ENCODE measurements around the gene WDR47.
"Not testable (repeated sequence)": the region's sequence is repeated elsewhere in the genome, so short reads cannot be mapped to it uniquely, and the experiment has no call there.

The WDR47 gene

GRCh38 chr1:109041621-109042468 lies at the start of gene WDR47:
Gene WDR47 (minus strand): TSS chr1:109042102. CDS start chr1:109023512, 18,590 bp downstream.
- DNase-seq, result peak; percentile 93

- DNase-seq, result no peak
Observed at GRCh38 chr1:109091078-109091838, 49.4 kb upstream of the WDR47 start.

- peak; percentile 83 for DNase-seq
Observed at GRCh38 chr1:109090196-109091077, 48.5 kb upstream of the WDR47 start, which contains the start of gene TMEM167B. Gene TMEM167B (plus strand): TSS chr1:109090764. CDS start chr1:109090873, 109 bp downstream.

DNA sequence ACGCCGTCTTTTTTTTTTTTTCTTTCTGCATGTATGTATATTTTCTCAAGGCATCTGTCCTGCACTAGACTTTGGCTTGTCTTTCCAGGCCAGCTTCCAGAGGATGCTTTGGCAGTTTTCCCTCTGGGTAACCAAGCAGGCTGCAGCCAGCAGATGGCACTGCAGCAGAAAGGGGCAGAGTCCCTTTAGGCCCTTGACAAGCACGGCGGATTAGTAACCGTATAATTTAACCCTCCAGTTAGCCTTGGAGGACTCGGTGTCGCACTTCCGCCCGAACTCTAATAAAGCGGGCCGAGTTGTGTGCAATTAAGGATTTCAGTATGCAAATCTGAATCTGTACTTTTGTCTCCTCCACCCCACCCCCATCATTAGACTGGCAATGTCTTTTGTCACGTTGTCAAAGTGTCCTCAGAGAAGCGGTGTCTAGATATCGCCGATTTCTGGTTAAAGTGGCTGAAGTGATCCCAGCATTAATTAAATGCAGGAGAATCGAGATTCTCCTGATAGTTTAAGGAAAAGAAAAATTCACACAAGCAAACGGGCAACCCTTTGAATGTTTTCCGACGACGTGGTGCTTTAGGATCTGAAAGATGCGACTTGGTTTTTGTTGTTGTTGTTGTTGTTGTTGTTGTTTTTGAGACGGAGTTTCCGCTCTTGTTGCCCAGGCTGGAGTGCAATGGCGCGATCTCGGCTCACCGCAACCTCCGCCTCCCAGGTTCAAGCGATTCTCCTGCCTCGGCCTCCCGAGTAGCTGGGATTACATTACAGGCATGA lies 47.5 kb upstream of the WDR47 start:
- peak; percentile 51 for DNase-seq

DNA sequence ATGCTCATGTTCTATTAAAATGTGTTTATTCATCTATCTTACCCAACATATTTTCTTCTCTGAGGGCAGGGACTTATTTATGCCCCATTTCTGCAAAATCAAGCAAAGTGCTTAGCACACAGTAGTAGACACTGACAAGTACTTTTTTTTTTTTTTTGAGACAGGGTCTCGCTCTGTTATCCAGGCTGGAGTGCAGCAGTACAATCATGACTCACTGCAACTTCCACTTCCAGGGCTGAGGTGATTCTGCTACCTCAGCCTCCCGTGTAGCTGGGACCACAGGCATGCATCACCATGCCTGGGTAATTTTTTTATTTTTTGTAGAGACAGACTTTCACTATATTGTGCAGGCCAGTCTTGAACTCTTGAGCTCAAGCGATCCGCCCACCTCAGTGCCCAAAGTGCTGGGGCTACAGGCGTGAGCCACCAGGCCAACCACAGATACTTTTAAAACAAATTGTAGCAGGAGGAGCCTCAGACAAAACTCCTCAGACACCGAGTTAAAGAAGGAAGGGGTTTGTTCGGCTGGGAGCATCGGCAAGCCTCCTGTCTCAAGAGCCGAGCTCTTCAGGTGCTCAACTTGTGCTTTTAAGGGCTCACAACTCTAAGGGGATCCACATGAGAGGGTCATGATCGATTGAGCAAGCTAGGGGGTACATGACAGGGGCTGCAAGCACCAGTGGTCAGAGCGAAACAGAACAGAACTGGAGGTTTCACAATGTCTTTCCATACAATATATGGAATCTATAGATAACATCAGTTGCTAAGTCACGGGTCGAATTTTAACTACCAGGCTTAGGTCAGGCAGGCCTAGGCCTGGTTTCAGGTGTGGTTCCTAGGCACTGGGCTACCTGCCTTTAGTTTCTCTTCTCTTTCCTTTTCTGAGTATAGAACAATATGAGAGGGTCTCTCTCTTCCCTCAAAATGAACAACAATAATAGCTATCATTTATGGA lies 42.9 kb upstream of the WDR47 start:
- DNase-seq, result no peak

GRCh38 chr1:109083923-109084322 lies 42.0 kb upstream of the WDR47 start:
- no peak for DNase-seq

DNA sequence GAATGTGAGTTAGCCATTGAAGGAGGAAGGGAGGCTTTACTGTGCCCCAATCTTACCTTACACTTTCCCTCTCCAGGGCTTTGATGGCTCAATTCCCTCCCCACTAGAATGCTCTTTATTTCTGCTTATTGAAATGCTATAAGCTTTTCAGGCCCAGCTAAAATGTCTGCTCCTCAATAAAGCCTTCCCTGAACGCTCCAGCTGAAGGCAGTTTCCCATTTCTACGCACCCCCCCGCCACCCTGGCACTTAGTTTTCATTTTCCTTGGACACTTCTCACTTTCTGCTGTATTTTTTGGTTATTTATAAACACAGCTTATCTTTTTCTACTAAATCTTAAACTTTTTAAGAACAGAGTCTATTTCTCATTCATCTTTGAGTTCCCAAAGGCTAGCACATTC lies 41.6 kb upstream of the WDR47 start:
- no peak for DNase-seq

- DNase-seq, result no peak
Observed at GRCh38 chr1:109080441-109081082, 38.7 kb upstream of the WDR47 start.

DNA sequence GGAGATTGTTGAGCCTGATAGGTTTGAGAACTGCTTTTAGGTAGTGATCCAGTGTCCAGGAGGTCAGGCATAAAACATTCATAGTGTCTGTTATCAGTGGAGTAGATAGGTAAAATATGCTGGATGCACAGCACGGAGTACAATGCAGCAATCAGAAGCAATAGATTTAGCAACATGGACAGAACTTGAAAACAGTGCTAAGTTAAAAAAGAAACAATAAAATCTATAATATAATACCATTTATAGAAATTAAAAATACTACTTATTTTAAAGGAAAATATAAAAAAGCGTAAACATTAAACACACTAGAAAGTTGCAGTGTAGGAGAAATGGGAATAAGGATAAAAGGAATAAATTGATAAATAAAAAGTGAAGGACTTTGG lies 37.3 kb upstream of the WDR47 start:
- DNase-seq, result no peak

DNA sequence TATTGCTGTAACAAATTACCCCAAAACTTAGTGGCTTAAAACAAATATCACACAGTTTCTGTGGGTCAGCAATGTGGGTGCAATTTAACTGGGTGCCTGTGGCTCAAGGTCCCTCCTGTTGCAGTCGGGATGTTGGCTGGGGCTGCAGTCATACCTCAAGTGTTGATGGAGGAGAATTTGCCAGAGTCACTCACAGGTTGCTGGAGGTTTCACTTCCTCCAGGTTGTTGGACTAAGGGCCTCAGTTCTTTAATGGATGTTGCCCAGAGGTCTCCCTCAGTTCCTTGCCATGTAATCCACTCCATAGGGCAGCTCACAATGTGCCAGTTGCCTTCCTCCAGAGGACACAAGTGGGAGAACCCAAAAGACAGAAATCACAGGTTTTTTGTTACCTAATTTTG lies 36.4 kb upstream of the WDR47 start:
- DNase-seq, result no peak

DNA sequence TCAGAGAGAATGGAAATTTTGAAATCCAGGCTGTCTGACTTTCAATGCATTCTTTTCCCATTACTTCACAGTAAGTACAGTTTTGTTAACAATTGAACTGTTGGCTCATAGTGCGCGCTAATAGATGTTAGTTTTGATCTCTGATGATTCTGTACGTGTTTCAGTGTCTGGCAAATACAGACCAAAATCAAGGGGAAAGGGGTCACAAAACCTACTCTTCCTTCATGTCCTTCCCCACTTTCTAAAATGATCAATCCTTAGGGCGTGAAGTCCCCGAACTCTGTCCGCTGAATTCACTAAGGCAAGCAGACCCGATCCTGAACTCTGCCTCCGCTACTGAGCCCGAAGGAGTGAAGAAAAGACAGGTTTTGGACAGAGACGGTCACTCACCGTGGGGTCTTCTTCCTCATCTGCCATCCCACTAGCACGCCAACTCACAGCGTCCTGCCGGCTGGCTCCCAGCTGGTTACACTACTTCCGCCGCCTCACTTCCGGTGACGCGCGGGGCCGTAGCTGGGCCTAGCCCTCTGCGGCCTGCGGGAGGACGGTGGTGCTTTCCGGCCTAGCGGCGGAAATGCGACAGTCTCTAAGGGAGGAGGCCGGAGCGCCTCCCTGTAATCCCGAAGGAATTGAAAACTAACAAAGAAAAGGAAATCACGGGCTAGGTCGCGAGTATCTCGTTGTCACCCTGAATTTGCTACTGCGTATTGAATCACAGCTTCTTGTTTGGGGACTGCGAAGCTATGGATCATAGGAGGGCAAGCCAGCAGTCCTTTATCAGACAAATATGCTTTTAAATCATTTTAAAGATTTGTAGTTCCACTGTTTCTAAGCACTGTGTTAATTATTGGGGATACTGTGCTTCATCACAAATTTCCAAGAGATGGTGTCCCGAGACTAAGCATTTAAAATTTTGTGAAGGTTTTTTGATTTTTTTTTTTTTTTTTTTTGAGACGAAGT lies 33.9 kb upstream of the WDR47 start, which contains the start of gene TAF13:
Gene TAF13 (minus strand): TSS at position 473 of the 960 bp plus-strand sequence. CDS start 56 bp downstream, at position 417.
- DNase-seq, result peak; percentile 85

DNA sequence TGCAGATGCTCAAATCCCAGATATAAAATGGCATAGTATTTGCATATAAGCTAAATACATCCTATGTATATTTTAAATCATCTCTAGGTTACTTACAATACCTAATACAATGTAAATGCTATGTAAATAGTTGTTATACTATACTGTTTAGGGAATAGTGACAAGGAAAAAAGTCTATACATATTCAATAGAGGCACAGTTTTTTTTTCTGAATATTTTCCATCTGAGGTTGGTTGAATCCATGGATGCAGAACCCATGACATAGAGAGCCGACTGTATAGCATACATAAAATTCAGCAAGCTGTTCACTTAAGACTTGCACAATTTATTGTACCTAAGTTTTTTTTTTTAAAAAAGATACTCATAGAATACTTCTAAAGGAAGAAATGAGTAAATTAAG lies 27.4 kb upstream of the WDR47 start:
- no peak for DNase-seq

GRCh38 chr1:109067883-109068282 lies 26.0 kb upstream of the WDR47 start:
- no peak for DNase-seq

DNA sequence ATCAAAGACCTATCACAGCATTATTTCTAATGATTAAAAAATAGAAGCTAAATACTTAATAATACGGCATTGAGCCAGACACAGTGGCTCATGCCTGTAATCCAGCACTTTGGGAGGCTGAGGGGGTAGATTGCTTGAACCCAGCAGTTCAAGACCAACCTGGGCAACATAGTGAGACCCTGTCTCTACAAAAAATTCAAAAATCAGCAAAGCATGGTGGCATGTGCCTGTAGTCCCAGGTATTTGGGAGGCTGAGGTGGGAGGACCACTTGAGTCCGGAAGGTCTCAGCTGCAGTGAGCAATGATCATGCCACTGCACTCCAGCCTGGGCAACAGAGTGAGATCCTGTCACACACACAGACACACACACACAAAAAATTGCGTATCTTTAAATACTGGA lies 23.2 kb upstream of the WDR47 start:
- no peak for DNase-seq

DNA sequence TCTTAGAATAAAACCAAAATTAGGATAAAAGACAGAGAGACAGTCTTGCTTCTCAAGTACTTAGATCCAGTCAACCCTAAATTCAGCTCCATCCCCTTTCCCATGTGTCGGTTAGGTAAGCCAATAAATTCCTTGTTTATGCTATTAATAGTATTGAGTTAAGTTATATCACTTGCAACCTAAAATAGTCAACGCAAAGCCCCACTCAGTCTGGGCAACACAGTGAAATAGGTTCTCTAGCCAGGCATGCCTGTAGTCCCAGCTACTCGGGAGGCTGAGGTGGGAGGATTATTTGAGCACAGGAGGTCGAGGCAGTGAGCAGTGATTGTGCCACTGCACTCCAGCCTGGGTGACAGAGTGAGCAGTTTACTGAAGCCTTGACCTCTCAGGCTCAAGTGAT lies 19.3 kb upstream of the WDR47 start:
- no peak for DNase-seq

- no peak for DNase-seq
Observed at GRCh38 chr1:109060707-109061106, 18.8 kb upstream of the WDR47 start.

DNA sequence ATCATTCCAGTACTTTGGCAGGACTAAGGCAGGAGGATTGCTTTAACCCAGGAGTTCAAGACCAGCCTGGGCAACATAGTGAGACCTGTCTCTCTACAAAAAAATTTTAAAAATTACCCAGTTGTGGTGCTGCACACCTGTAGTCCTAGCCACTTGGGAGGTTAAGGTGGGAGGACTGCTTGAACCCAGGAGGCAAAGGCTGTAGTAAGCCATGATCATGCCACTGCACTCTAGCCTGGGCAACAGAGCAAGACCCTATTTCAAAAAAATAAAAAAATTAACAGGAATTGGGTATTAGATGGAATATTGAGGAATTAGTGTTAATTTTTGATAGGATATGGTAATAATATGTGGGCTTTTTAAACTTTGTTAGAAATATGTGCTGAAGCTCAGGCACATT lies 17.1 kb upstream of the WDR47 start:
- DNase-seq, result no peak

GRCh38 chr1:109056064-109056463 lies 14.2 kb upstream of the WDR47 start:
- no peak for DNase-seq

DNA sequence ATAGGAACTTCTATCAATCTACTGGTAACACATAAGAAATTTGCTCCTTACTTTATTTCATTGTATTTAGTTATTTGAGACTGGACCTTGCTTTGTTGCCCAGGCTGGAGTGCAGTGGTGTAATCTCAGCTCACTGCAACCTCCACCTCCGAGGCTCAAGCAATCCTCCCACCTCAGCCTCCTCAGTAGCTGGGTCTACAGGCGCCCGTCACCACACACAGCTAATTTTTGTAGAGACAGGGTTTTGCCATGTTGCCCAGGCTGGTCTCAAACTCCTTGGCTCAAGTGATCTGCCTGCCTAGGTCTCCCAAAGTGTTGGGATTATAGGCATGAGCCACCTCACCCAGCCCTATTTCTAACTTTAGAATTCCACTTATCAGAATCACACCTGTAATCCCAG lies 10.2 kb upstream of the WDR47 start:
- DNase-seq, result not testable (repeated sequence)

Data from activated CD8-positive, alpha-beta memory T cell treated with anti-CD3 and anti-CD28 coated beads, Interleukin-2, amount 50 U/mL, for 4 hours (primary cell).